Transverse colon (tissue), 4 donors: ENCODE data around the gene EYS. TPM values are rescaled to one million over a fixed set of nuclear protein-coding genes. Genes with fewer than 3 reads are reported as not detected.

Source experiments
- DNase-seq: peaks from one replicate; pipeline ENCODE4 v3.0.0-alpha.2; 2019
- H3K27ac ChIP-seq, 4 donors: fragments of 200-600 bp; sonication (generic); 2 replicates each; pipeline ENCODE4 v1.5.1; 2016 to 2018; ENCODE audit warnings: inconsistent platforms in 4 of 4
- H3K27me3 ChIP-seq: fragments of 200-600 bp; sonication (generic); 2 replicates; pipeline ENCODE4 v1.5.1; 2017; ENCODE audit warnings: inconsistent platforms
- H3K36me3 ChIP-seq, 4 donors: fragments of 200-600 bp; sonication (generic); 2 replicates each; pipeline ENCODE4 v1.5.1; 2017 to 2019; ENCODE audit warnings: inconsistent platforms in 4 of 4
- H3K4me1 ChIP-seq, 4 donors: fragments of 200-600 bp; sonication (generic); 2 replicates each; pipeline ENCODE4 v1.5.1; 2017 to 2020; ENCODE audit warnings: inconsistent platforms in 4 of 4
- H3K4me3 ChIP-seq, 4 donors: fragments of 200-600 bp; sonication (generic); 1 replicate in 1 of 4; 2 replicates in 3 of 4; pipeline versions ENCODE4 v1.5.1 to v1.6.1; 2017 to 2019; ENCODE audit warnings: inconsistent platforms in 4 of 4
- H3K9me3 ChIP-seq, 2 donors: fragments of 200-600 bp; sonication (generic); 2 replicates each; pipeline ENCODE4 v1.5.1; 2017 to 2019; ENCODE audit warnings: inconsistent platforms in 2 of 2
- CTCF ChIP-seq, 5 experiments: fragments of 200-600 bp in 3 of 5; fragments of 450-650 bp in 2 of 5; sonication (generic) in 3 of 5; IDR thresholded peaks; 1 replicate in 2 of 5; 2 replicates in 3 of 5; pipeline ENCODE4 v1.5.1; 2016 to 2017; ENCODE audit warnings: antibody characterized with exemption in 5 of 5, inconsistent platforms in 3 of 5, mild to moderate bottlenecking in 2 of 5, moderate library complexity in 1 of 5
- EP300 ChIP-seq: sonication (generic); formaldehyde crosslinking; IDR thresholded peaks from one replicate; pipeline ENCODE4 v1.6.1; 2017; ENCODE audit warnings: antibody characterized with exemption, low read depth
- POLR2A ChIP-seq: fragments of 450-650 bp; IDR thresholded peaks from one replicate; pipeline ENCODE4 v1.6.1; 2016; ENCODE audit warnings: antibody characterized with exemption, mild to moderate bottlenecking, moderate library complexity
- POLR2AphosphoS5 ChIP-seq, 3 donors: sonication (generic); formaldehyde crosslinking; IDR thresholded peaks; one replicate each; pipeline ENCODE4 v1.6.1; 2016; ENCODE audit warnings: antibody characterized with exemption in 3 of 3
- WGBS, 2 donors: methylation state at CpG; one replicate each; pipeline ENCODE4 v1.1.5; 2018; ENCODE audit warnings: low coverage in 1 of 2; 5-methylcytosine and 5-hydroxymethylcytosine counted together
- in situ Hi-C, 4 donors: fragments of 200-750 bp; cut with MboI; loops; one replicate each; pipeline versions ENCODE4 v1.15.0 to v1.15.1; 2017; ENCODE audit warnings: low sequenced_read_pairs in 3 of 4, low pct_ligation_motif_present in 1 of 4, low pct_unique_long_range_greater_than_20kb in 1 of 4
- intact Hi-C: fragments of 100-400 bp; cut with DNase I; formaldehyde crosslinking; loops from one replicate; pipeline ENCODE4 v1.15.1; 2023; ENCODE audit warnings: low total_unique reads
- total RNA-seq, 4 donors: library from RNA; depleted of rRNA; stranded (reverse); fragments of >200 nt; gene quantifications; one replicate each; pipeline ENCODE4 v1.1.0, GENCODE V29; 2016

Gene EYS
- total RNA-seq, 4 donors from 2014 or later: 0.41 TPM; not detected in 3

GRCh38 chr6:64123761-64124633 is 1583.0 kb downstream of the EYS start:
- intact Hi-C loops: no loop called here

GRCh38 chr6:64122712-64123375 is 1584.2 kb downstream of the EYS start:
- in situ Hi-C loops: no loop called here
- H3K4me1 ChIP-seq: no peaks in the 10 kb centered on the region
- WGBS, 2 donors: 50 to 55% methylated on average over 4 of the region's 4 CpGs

More at GRCh38 chr6:64123761-64124633, 1583.0 kb downstream of the EYS start:
- in situ Hi-C loops: no loop called here
- Histone ChIP-seq H3K4me1 (no peaks in the 10 kb centered on the region), H3K27ac (no peak overlapping the region), H3K27me3 (no peaks in the 10 kb centered on the region), H3K36me3 (no peaks in the 10 kb centered on the region), H3K4me3 (no peak overlapping the region), H3K9me3 (no peaks in the 10 kb centered on the region)
- TF ChIP-seq POLR2AphosphoS5 (IDR thresholded peaks at IDR 0.05) (no peak), POLR2A (no peak), CTCF (IDR thresholded peaks at IDR 0.05) (no peak), EP300 (no peak)
- 60 to 62% methylated on average over 5 of the region's 5 CpGs for WGBS, 2 donors
- no peak for DNase-seq

GRCh38 chr6:64121011-64121565 is 1585.9 kb downstream of the EYS start:
- Histone ChIP-seq H3K27ac (no peak overlapping the region), H3K9me3 (peaks cover 5 to 7% of the 10 kb centered on the region in 2 donors), H3K4me3 (no peak overlapping the region), H3K36me3 (no peaks in the 10 kb centered on the region), H3K27me3 (no peaks in the 10 kb centered on the region), H3K4me1 (no peaks in the 10 kb centered on the region)
- no peak for DNase-seq
- intact Hi-C loops: no loop called here
- WGBS, 2 donors: 87 to 96% methylated on average over 3 of the region's 3 CpGs
- in situ Hi-C loops: no loop called here
- TF ChIP-seq POLR2A: no peak
- TF ChIP-seq EP300: no peak
- TF ChIP-seq POLR2AphosphoS5 (IDR thresholded peaks at IDR 0.05): no peak
- no peak for TF ChIP-seq CTCF (IDR thresholded peaks at IDR 0.05)

More at GRCh38 chr6:64122712-64123375, 1584.2 kb downstream of the EYS start:
- H3K9me3 ChIP-seq: peaks cover 2 to 5% of the 10 kb centered on the region in 2 donors
- no peaks in the 10 kb centered on the region for H3K36me3 ChIP-seq
- H3K4me3 ChIP-seq: no peak overlapping the region
- TF ChIP-seq EP300: no peak
- no peak for TF ChIP-seq CTCF (IDR thresholded peaks at IDR 0.05)
- TF ChIP-seq POLR2A: no peak
- TF ChIP-seq POLR2AphosphoS5 (IDR thresholded peaks at IDR 0.05): no peak
- H3K27ac ChIP-seq: no peak overlapping the region
- H3K27me3 ChIP-seq: no peaks in the 10 kb centered on the region
- DNase-seq: no peak
- intact Hi-C loops: no loop called here

GRCh38 chr6:64113704-64114103 is 1593.3 kb downstream of the EYS start:
- in situ Hi-C loops (no loop called here), intact Hi-C loops (no loop called here)
- DNase-seq: no peak
- no peak overlapping the region for H3K4me3 ChIP-seq
- no peaks in the 10 kb centered on the region for H3K36me3 ChIP-seq
- no peaks in the 10 kb centered on the region for H3K4me1 ChIP-seq
- WGBS, 2 donors: 57 to 65% methylated on average over 3 of the region's 3 CpGs
- TF ChIP-seq CTCF (IDR thresholded peaks at IDR 0.05): no peak
- no peak for TF ChIP-seq POLR2A
- TF ChIP-seq POLR2AphosphoS5 (IDR thresholded peaks at IDR 0.05): no peak
- TF ChIP-seq EP300: no peak
- peaks cover 5 to 7% of the 10 kb centered on the region in 2 donors for H3K9me3 ChIP-seq
- no peak overlapping the region for H3K27ac ChIP-seq
- no peaks in the 10 kb centered on the region for H3K27me3 ChIP-seq
